A549 treated with ZK216348 at 1 μM for 4 hours (cell line): ENCODE data around the gene HEATR5B. TPM values are rescaled to one million over a fixed set of nuclear protein-coding genes. Genes with fewer than 3 reads are reported as not detected.

ENCODE experiments used
- total RNA-seq: library from RNA; stranded (reverse); fragments of 200-300 nt; extraction: Qiagen RNA extraction; gene quantifications from 5 replicates; pipeline ENCODE4 v1.2.3, GENCODE V29; 2022; ENCODE audit warnings: low read depth

Gene HEATR5B
- total RNA-seq = 5.5 to 9.0 TPM (median 7.4 TPM) in 5 replicates

DNA sequence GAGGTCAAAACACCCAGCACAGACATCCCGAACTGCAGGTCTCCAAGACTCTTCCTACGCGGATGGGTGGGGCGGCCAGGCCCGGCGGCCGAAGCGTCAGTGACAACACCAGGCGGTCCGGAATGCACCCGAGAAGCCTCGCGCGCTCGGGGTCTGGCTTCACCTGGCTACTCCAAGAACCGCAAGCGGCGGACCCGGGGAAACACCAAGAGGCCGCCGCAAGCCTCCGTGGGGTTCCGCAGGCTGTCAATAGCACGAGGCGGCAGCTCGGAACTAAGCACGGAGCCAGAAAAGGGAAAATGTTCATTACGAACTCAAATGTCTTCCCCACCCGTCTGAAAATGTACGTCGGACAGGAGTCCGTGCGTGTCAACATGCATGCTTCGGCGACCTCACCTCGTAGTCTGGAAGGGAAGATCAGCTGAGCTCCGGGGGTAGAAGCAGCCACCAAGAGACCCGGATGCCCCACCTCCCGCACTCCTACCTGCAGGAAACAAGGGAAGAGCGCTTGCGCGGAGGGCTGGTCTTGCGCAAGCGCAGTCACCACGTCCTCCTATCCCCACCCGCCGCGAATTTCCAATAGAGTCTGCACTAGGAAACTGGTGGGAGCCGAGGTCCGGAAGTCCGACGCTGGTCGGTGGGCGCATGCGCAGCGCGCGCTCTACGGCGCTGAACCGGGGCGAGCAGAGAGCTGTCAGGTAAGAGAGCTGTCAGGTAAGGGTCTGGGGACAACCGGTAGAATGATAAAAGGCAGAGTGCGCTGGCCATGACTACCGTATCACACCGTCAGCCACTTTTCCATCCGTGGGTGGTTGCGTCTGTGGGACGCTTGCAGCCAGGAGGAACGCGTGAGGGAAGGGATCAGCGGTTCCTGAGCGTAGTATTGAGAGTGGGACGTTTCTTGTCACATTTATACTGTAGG is at the start of gene HEATR5B, which contains the start of gene GPATCH11:
Gene HEATR5B (minus strand): TSS at position 500 of the 922 bp plus-strand sequence. CDS start 958 bp downstream, outside the sequence.
Gene GPATCH11 (plus strand): TSS at position 646 of the 922 bp plus-strand sequence. CDS start 3,864 bp downstream, outside the sequence.

GRCh38 chr2:36966370-36967235 is 117.6 kb downstream of the HEATR5B start, which contains the start of gene STRN:
Gene STRN (minus strand): TSS chr2:36966536. CDS start chr2:36966463, 73 bp downstream.

Other genes starting within 250 kb of the HEATR5B start
- gene STRN, start 117.8 kb downstream of the HEATR5B start, total RNA-seq = 11.8 to 21.2 TPM (median 16.1 TPM) in 5 replicates
- 7.9 to 13.8 TPM (median 9.8 TPM) in 5 replicates for gene GPATCH11, start 146 bp upstream of the HEATR5B start, total RNA-seq
- 19.6 to 30.3 TPM (median 25.3 TPM) in 5 replicates for gene EIF2AK2, start 72.6 kb upstream of the HEATR5B start, total RNA-seq
- not detected in 5 replicates for gene SULT6B1, start 104.3 kb upstream of the HEATR5B start, total RNA-seq
- 39.2 to 55.1 TPM (median 41.6 TPM) in 5 replicates for gene CEBPZOS, start 112.1 kb upstream of the HEATR5B start, total RNA-seq
- gene CEBPZ, start 147.2 kb upstream of the HEATR5B start, total RNA-seq = 64.9 to 97.7 TPM (median 77.2 TPM) in 5 replicates
- 16.0 to 23.7 TPM (median 19.6 TPM) in 5 replicates for gene NDUFAF7, start 147.3 kb upstream of the HEATR5B start, total RNA-seq
- gene PRKD3, start 240.5 kb upstream of the HEATR5B start, total RNA-seq = 6.7 to 13.9 TPM (median 11.6 TPM) in 5 replicates